Esophagus squamous epithelium (tissue), 4 donors: ENCODE data around the gene DCUN1D2.

Experiments
- POLR2A ChIP-seq, 4 donors: fragments of 450-650 bp; IDR thresholded peaks; one replicate each; pipeline ENCODE4 v1.6.1; 2017; ENCODE audit warnings: antibody characterized with exemption in 4 of 4, mild to moderate bottlenecking in 4 of 4, moderate library complexity in 3 of 4
- TF ChIP-seq, protein P1 (sequence below), 6 experiments: fragments of 450-650 bp in 4 of 6; fragments of 200-600 bp in 2 of 6; sonication (generic) in 2 of 6; IDR thresholded peaks; one replicate each; pipeline ENCODE4 v1.5.1; 2016 to 2019; ENCODE audit warnings: antibody characterized with exemption in 6 of 6, mild to moderate bottlenecking in 4 of 6, moderate library complexity in 4 of 6

GRCh38 chr13:113451951-113452421 lies 38.5 kb downstream of the DCUN1D2 start:
- TF ChIP-seq POLR2A (IDR thresholded peaks at IDR 0.05): no peak
- TF ChIP-seq, protein P1, sequence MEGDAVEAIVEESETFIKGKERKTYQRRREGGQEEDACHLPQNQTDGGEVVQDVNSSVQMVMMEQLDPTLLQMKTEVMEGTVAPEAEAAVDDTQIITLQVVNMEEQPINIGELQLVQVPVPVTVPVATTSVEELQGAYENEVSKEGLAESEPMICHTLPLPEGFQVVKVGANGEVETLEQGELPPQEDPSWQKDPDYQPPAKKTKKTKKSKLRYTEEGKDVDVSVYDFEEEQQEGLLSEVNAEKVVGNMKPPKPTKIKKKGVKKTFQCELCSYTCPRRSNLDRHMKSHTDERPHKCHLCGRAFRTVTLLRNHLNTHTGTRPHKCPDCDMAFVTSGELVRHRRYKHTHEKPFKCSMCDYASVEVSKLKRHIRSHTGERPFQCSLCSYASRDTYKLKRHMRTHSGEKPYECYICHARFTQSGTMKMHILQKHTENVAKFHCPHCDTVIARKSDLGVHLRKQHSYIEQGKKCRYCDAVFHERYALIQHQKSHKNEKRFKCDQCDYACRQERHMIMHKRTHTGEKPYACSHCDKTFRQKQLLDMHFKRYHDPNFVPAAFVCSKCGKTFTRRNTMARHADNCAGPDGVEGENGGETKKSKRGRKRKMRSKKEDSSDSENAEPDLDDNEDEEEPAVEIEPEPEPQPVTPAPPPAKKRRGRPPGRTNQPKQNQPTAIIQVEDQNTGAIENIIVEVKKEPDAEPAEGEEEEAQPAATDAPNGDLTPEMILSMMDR (IDR thresholded peaks at IDR 0.05): no peak
